T follicular helper cell (primary cell): ENCODE data around the gene BCL11B.

Experiments
- DNase-seq: peaks from one replicate; pipeline ENCODE4 v3.0.0-alpha.2; 2020; ENCODE audit warnings: low read depth

The BCL11B gene

DNA sequence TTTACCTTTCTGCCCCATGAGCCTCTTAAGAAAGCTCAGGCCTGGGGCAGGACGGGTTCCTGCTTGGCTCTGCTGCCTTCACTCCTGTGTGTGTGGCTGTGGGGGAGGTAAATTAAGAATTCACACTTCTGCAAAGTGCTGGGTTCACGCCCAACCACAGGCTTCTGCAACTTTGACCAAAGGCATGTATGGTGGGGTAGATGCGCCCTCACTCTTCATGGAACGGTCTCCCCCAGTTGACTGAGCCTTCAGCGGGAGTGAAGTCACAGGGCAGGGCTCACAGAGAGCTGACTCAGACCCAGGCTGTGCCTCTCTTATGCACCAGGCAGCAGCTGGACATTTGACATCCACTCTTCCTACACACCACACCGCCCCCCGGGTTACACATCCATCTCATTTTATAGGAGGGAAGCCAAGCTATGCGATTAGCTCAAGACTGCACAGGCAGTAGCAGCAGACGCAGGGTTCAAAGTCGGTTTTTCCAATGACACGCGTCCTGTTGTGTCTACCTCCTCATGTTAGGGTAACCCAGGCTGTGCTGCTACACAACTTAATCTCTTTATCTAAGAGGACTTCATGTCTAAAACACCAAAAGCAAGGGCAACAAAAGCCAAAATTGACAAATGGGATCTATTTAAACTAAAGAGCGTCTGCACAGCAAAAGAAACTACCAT lies 15.4 kb upstream of the BCL11B start:
- no peak for DNase-seq

DNA sequence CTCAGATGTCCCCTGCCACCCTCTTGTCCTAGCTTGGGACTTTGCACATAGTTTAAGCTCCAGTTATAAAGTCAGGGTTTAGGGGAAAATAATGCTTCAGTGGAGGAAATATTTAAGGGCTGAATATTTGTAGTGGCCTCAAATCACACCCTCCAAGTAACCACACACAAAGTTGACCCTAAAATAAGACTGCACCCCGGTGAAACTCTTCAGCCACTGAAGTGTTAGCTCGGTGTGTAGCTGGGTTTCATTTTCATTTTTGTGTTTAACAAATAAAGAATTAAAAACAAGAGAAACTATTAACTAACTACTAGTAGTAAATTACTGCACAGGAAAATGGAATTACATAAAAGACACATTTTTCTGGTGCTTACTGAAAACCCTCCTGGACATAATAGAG lies 14.8 kb upstream of the BCL11B start:
- no peak for DNase-seq

DNA sequence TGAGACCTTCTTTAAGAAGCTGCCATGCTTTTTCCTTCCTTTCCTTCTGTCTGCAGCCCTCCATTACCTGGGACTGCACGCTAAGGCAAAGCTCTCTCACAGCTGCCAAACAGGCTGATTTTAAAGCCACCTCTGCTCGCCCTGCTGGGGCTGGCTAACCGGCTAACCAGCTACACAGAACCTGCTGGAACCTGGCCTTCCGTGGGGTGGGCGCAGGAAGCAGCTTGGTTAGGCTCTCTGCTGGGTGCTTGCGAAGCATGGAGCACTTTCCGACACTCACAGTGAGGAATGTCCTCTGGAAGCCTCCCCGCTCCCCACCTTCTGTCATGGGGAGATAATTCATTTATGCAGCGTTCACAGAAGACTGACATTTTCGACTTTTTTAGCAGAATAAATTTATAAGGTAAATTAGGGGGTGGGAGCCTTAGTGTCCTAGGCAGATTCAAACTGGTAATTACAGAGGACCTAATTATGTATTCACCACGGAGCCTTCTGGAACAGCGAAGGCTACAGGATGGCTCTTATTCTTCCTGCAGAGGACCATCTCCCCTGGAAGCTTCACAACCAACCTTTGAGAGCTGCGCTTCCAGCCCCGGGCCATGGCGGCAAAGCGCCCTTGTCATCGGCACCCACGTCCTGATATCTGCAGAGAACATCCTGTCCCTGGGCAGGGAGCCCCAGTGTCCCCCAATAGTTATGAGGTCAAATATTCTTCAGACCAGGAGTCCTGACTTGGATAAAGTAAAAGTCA lies 12.4 kb upstream of the BCL11B start:
- DNase-seq, result no peak

GRCh38 chr14:99282261-99283050 lies 10.5 kb upstream of the BCL11B start:
- DNase-seq, result no peak

DNA sequence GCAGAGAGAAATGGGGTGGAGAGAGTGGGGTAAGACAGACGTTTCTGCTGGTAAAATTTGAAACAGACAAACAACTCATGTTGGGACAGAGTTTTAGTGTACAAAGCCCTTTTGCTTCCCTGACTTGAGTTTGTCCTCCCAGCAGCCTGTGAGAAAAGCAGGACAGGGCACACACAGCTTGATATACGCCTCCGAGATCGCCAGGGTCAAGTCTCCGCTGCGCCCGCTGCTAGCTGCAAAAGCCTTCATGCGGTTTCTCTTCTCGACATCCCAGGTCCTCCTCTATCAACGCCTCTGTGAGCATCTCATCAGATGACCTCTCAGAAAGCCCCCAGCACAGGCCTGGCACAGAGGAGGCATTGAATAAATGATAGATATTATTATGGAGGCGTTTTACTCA lies 9.4 kb upstream of the BCL11B start:
- no peak for DNase-seq

DNA sequence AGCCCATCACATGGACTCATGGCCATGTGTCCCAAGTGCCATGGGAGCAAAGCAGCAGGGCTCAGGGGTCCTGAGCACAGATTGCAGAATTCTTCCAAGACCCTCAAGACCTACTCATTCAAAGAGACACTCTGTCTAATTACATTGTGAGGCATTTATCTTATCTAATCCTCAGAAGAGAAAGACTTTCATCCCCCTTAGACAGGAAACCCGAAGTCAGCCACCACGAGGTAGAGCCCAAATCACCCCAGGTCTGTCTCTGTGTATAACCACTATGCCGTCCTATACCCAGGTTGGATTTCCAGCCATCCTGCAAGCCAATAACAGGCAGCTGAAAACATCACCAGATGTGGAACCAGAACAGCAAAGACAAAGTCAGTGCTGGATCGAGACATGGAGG lies 8.9 kb upstream of the BCL11B start:
- DNase-seq, result no peak

GRCh38 chr14:99280066-99280731 lies 8.2 kb upstream of the BCL11B start:
- no peak for DNase-seq

- DNase-seq, result no peak
Measured at GRCh38 chr14:99278836-99279235, 6.8 kb upstream of the BCL11B start.

DNA sequence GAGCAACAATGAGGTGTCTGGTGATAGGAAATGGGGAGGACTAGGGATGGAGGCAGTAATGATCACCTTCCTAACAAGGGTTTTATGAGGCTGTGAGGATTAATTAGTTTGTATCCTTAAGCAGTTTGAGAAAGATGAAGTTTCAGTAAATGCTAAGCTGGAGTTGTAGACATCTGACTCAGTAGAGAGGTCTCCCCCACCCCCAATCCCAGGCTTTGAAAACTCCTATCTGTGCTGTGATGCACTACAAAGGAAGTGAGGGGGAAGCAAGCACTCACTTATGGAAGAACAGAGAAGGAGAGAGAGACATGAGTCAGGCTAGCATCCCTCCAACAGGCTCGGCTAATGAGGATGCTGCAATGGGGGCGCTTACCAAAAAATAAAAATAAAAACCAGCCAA lies 5.5 kb upstream of the BCL11B start:
- DNase-seq, result no peak

DNA sequence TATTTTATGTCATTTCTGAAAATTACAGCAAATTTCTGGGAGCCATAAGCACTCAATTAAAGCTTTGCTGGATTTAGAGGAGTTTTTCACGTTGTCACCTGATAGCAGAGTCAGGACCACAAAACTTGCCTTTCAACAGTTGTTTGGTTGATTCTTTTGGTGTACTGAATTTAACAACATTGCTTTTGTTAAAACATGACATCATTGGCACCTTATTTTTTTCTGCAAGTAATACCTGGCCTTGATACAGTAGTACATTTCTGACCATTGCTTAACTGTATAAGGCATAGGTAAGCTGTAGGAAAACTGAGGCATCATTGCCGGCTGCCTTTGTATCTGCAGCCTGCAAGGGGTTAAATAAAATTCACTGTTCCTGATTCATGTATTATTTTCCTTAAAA lies 4.5 kb upstream of the BCL11B start:
- DNase-seq, result no peak

DNA sequence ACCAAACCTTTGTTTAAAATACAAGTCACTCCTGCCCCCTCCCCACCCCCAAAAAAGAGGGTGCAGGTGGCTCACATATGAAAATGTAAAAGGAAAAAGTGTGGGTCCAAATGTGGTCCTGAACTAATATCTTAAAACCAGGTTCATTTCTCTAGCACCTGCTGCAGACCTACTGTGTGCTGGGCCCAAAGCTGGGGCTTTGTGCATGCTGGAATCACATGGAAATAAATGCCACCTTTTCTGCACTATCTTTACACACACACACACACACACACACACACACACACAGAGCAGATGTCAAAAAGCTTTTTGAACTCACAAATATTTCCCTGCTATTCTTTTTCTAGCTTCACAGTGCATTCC lies 3.2 kb upstream of the BCL11B start:
- DNase-seq, result no peak

- no peak for DNase-seq
Measured at GRCh38 chr14:99274346-99275221, 2.6 kb upstream of the BCL11B start.

DNA sequence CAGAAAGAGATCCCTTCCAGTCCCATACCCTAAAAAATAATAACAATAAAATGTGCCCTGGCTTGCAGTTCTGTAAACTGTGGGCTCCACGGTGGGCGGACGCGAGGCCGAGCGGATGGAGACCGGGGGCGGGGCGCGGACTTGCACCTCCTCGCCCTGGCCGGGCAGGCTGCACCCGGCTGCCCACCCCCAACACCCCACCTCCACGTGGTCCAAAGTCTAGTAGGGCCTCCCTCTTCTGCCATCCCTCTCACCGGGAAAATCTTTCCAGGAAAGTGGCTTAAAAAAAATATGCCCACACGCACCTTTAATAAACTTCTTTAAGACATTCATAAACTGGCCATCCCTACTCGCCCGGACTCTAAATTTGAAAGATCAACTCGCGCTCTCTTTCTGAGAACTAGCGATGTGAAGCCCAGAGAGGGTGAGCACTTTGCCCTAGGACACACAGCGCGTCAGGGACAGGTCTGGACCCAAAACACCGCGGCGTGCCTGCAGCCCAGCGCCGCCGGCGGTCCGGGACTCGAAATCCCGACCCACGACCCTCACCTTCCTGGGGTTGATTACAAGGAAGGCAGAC lies 1.9 kb upstream of the BCL11B start:
- no peak for DNase-seq

- DNase-seq, result no peak
Measured at GRCh38 chr14:99272899-99273765, 1.1 kb upstream of the BCL11B start.

DNA sequence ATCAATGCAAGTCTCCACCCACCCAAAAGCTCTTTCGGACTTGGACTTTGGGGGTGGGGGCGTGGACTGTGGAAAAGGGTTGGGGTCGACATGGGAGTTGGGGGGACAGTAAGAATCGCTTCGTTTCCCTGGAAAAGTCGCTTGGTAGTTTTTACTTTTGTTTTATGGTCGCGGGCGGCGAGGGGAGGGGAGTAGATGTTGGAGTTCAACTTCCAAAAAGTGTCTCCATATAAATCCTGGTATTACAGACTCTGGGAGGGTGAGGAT lies 568 bp upstream of the BCL11B start:
- DNase-seq, result no peak

- no peak for DNase-seq
Measured at GRCh38 chr14:99271221-99271941, 616 bp downstream of the BCL11B start.

GRCh38 chr14:99270458-99271220 lies 1.4 kb downstream of the BCL11B start:
- DNase-seq, result no peak

- no peak for DNase-seq
Measured at GRCh38 chr14:99268810-99269707, 2.9 kb downstream of the BCL11B start.
